Renal cortical epithelial cell (primary cell): Measurements from ENCODE around the gene AK9. TPM values are rescaled to one million over a fixed set of nuclear protein-coding genes. Genes with fewer than 3 reads are reported as not detected.
A peak's percentile ranks its signal among the peaks of the same experiment; 100 is the strongest.
"Not testable (repeated sequence)": the region's sequence is repeated elsewhere in the genome, so short reads cannot be mapped to it uniquely, and the experiment has no call there.

Experiments used
- DNase-seq: peaks from one replicate; pipeline ENCODE4 v3.0.0-alpha.2; 2011; ENCODE audit warnings: low read depth
- total RNA-seq: library from RNA; depleted of rRNA; stranded (reverse); fragments of >200 nt; gene quantifications from 2 replicates; pipeline ENCODE4 v1.2.3, GENCODE V29; 2014

AK9 gene
- total RNA-seq, 1 donor from 2014 or later: 10.0 TPM

GRCh38 chr6:109480993-109481480 lies 210.0 kb downstream of the AK9 start:
- no peak for DNase-seq

GRCh38 chr6:109478841-109479624 lies 212.0 kb downstream of the AK9 start:
- no peak for DNase-seq

GRCh38 chr6:109478222-109478805 lies 212.7 kb downstream of the AK9 start:
- no peak for DNase-seq

- DNase-seq: peak; percentile 74
Measured at GRCh38 chr6:109477725-109478124, 213.3 kb downstream of the AK9 start.

GRCh38 chr6:109477184-109477583 lies 213.8 kb downstream of the AK9 start:
- DNase-seq: no peak

GRCh38 chr6:109475625-109476024 lies 215.4 kb downstream of the AK9 start:
- DNase-seq: no peak

- no peak for DNase-seq
Measured at GRCh38 chr6:109474995-109475394, 216.0 kb downstream of the AK9 start.

GRCh38 chr6:109473120-109473519 lies 217.9 kb downstream of the AK9 start:
- no peak for DNase-seq

GRCh38 chr6:109472132-109472995 lies 218.6 kb downstream of the AK9 start:
- no peak for DNase-seq

GRCh38 chr6:109471105-109471810 lies 219.7 kb downstream of the AK9 start:
- DNase-seq: no peak

GRCh38 chr6:109469591-109470189 lies 221.3 kb downstream of the AK9 start:
- DNase-seq: no peak

GRCh38 chr6:109467696-109468095 lies 223.3 kb downstream of the AK9 start:
- no peak for DNase-seq

GRCh38 chr6:109466212-109466923 lies 224.6 kb downstream of the AK9 start:
- DNase-seq: peak; percentile 84

- DNase-seq: peak; percentile 48
Measured at GRCh38 chr6:109465772-109466171, 225.2 kb downstream of the AK9 start.

GRCh38 chr6:109461733-109462526 lies 229.1 kb downstream of the AK9 start:
- no peak for DNase-seq

GRCh38 chr6:109461205-109461604 lies 229.8 kb downstream of the AK9 start:
- DNase-seq: not testable (repeated sequence)

- DNase-seq: peak; percentile 53
Measured at GRCh38 chr6:109460161-109460829, 230.7 kb downstream of the AK9 start.

- DNase-seq: no peak
Measured at GRCh38 chr6:109458774-109459531, 232.0 kb downstream of the AK9 start.
